A549 (cell line): ENCODE measurements around the gene ZXDC. TPM values are rescaled to one million over a fixed set of nuclear protein-coding genes. Genes with fewer than 3 reads are reported as not detected.

Experiments
- ATAC-seq, 2 experiments: fragments of 200-7000 bp in 1 of 2; fragments of >200 bp in 1 of 2; cut with Nextera tagmentation in 1 of 2; cut with Tn5 transposase in 1 of 2; 3 replicates each; pipeline versions ENCODE4 v1.8.0 to v1.9.1; 2018 to 2020; ENCODE audit warnings: mild to moderate bottlenecking in 1 of 2, moderate library complexity in 1 of 2
- CTCF ChIA-PET: fragments of 300-600 bp; sonication (Branson Sonifier 250); formaldehyde crosslinking; extraction: SDS; loops from one replicate; lab custom pipeline; 2021; ENCODE audit warnings: antibody characterized with exemption, inconsistent platforms; lab: Yijun Ruan, JAX
- POLR2A ChIA-PET: fragments of 350-600 bp; formaldehyde crosslinking; extraction: SDS; loops from one replicate; lab custom pipeline; 2021; ENCODE audit warnings: antibody characterized with exemption, inconsistent platforms; lab: Yijun Ruan, JAX
- DNase-seq, 2 experiments: peaks; one replicate each; pipeline versions ENCODE4 v3.0.0 to v3.0.0-alpha.2; 2011 to 2016; ENCODE audit warnings: low read depth in 1 of 2, low spot score in 1 of 2
- FAIRE-seq: peaks from 2 replicates; lab custom pipeline; 2011; peaks lifted over from hg19 to GRCh38; lab: Jason Lieb, UNC
- H3K27ac ChIP-seq, 2 experiments: fragments of >200 bp; sonication (Bioruptor Twin); formaldehyde crosslinking; 3 replicates each; pipeline ENCODE4 v1.5.1; 2016 to 2017
- H3K4me1 ChIP-seq: fragments of >200 bp; sonication (Bioruptor Twin); formaldehyde crosslinking; 3 replicates; pipeline ENCODE4 v1.6.1; 2016
- H3K4me2 ChIP-seq: fragments of >200 bp; sonication (Bioruptor Twin); formaldehyde crosslinking; 3 replicates; pipeline ENCODE4 v1.6.1; 2016
- H3K4me3 ChIP-seq: fragments of >200 bp; sonication (Bioruptor Twin); formaldehyde crosslinking; 3 replicates; pipeline ENCODE4 v1.5.1; 2016
- H3K9me3 ChIP-seq: fragments of >200 bp; sonication (Bioruptor Twin); formaldehyde crosslinking; 3 replicates; pipeline ENCODE4 v1.6.1; 2016
- BCL3 ChIP-seq: fragments of >200 bp; sonication (Bioruptor Twin); formaldehyde crosslinking; IDR thresholded peaks from 3 replicates; pipeline ENCODE4 v1.6.1; 2016
- BHLHE40 ChIP-seq: IDR thresholded peaks from 2 replicates; pipeline ENCODE4 v1.6.1; 2012; ENCODE audit warnings: low read depth, low read length, inconsistent platforms
- CEBPB ChIP-seq, 2 experiments: fragments of >200 bp in 1 of 2; sonication (Bioruptor Twin) in 1 of 2; formaldehyde crosslinking in 1 of 2; IDR thresholded peaks; 2 replicates each; pipeline ENCODE4 v1.6.1; 2012 to 2016
- CHD2 ChIP-seq: fragments of 150-350 bp; IDR thresholded peaks from 2 replicates; pipeline ENCODE4 v1.6.1; 2014; ENCODE audit warnings: low read length; ENCODE audit not compliant: partially characterized antibody
- E2F6 ChIP-seq: IDR thresholded peaks from 2 replicates; pipeline ENCODE4 v1.6.1; 2012; ENCODE audit warnings: low read depth, borderline replicate concordance
- EHF ChIP-seq: fragments of 250-450 bp; sonication (Bioruptor Pico); IDR thresholded peaks from 2 replicates; pipeline ENCODE4 v1.5.0; 2020; ENCODE audit warnings: mild to moderate bottlenecking
- ELK1 ChIP-seq: fragments of 150-350 bp; IDR thresholded peaks from 2 replicates; pipeline ENCODE4 v1.6.1; 2014; ENCODE audit warnings: low read depth, mild to moderate bottlenecking, low read length
- EP300 ChIP-seq, 2 experiments: fragments of >200 bp; sonication (Bioruptor Twin); formaldehyde crosslinking; IDR thresholded peaks; 2 replicates in 1 of 2; 3 replicates in 1 of 2; pipeline ENCODE4 v1.6.1; 2016 to 2017
- HEYL ChIP-seq: fragments of 250-450 bp; sonication (Bioruptor Pico); IDR thresholded peaks from 2 replicates; pipeline ENCODE4 v1.8.0; 2021; ENCODE audit warnings: mild to moderate bottlenecking, moderate library complexity
- HMGXB4 ChIP-seq: fragments of 250-450 bp; sonication (Bioruptor Pico); IDR thresholded peaks from 2 replicates; pipeline ENCODE4 v1.5.0; 2021; ENCODE audit warnings: mild to moderate bottlenecking, moderate library complexity, borderline replicate concordance
- JUNB ChIP-seq: fragments of >200 bp; sonication (Bioruptor Twin); formaldehyde crosslinking; IDR thresholded peaks from 2 replicates; pipeline ENCODE4 v1.6.1; 2016
- NFE2L2 ChIP-seq: fragments of 150-350 bp; conservative IDR thresholded peaks from 2 replicates; pipeline ENCODE4 v1.6.1; 2014; ENCODE audit warnings: low read length
- PHF8 ChIP-seq: fragments of 200-600 bp; sonication (generic); IDR thresholded peaks from 2 replicates; pipeline ENCODE4 v1.6.1; 2016; ENCODE audit warnings: low read depth, mild to moderate bottlenecking, antibody characterized with exemption, moderate library complexity, borderline replicate concordance
- POLR2A ChIP-seq: IDR thresholded peaks from 2 replicates; pipeline ENCODE4 v1.6.1; 2012; ENCODE audit warnings: mild to moderate bottlenecking, low read length
- RARB ChIP-seq: fragments of 250-450 bp; sonication (Bioruptor Pico); IDR thresholded peaks from 2 replicates; pipeline ENCODE4 v1.8.0; 2021; ENCODE audit warnings: mild to moderate bottlenecking, moderate library complexity
- RFX5 ChIP-seq: fragments of 450-650 bp; IDR thresholded peaks from 2 replicates; pipeline ENCODE4 v1.7.1; 2014; ENCODE audit warnings: antibody characterized with exemption, mild to moderate bottlenecking, moderate library complexity
- USF2 ChIP-seq: fragments of 450-650 bp; IDR thresholded peaks from 2 replicates; pipeline ENCODE4 v1.6.1; 2014; ENCODE audit warnings: antibody characterized with exemption
- ZSCAN20 ChIP-seq: fragments of 250-450 bp; sonication (Bioruptor Pico); IDR thresholded peaks from 2 replicates; pipeline ENCODE4 v1.8.0; 2022; ENCODE audit warnings: mild to moderate bottlenecking, moderate library complexity
- WGBS: methylation state at CpG from one replicate; pipeline ENCODE4 v1.1.6; 2017; ENCODE audit errors: missing lambda C conversion rate; 5-methylcytosine and 5-hydroxymethylcytosine counted together
- polyA plus RNA-seq, 4 experiments: library from polyadenylated mRNA; depleted of rRNA in 3 of 4; stranded (reverse); fragments of >200 nt; fragmentation: RNase III in 1 of 4; extraction: RNeasy Plus Mini Kit Qiagen cat#74134 plus additional on column Dnase treatment in 1 of 4; gene quantifications; 2 replicates in 3 of 4; 3 replicates in 1 of 4; pipeline ENCODE4 v1.2.3, GENCODE V29; 2011 to 2017

ZXDC gene
- polyA plus RNA-seq, 2 of the 4 experiments (the other 2 are of a cell fraction) = 6.0 to 8.5 TPM

- no peak for TF ChIP-seq JUNB
- no peak for TF ChIP-seq USF2
- TF ChIP-seq, all 56 proteins: peak for 0
Measured at GRCh38 chr3:126447456-126448106, 28.1 kb downstream of the ZXDC start (continued).

GRCh38 chr3:126446791-126447190, 28.9 kb downstream of the ZXDC start:
- CTCF ChIA-PET = interaction anchor here (1.3 kb wide), 1 partner anchor 9 kb away, joined by 4 read pairs; no protein-coding TSS in a partner anchor
- DNase-seq (no peak), ATAC-seq (no peak)
- H3K4me2 ChIP-seq = no peak overlapping the region
- H3K27ac ChIP-seq = no peak overlapping the region
- 94% methylated on average over 2 of the region's 2 CpGs for WGBS
- H3K9me3 ChIP-seq = no peaks in the 10 kb centered on the region
- no peak for TF ChIP-seq ZSCAN20 (CRISPR knock-in tag)
- TF ChIP-seq, all 56 proteins: peak for 0
- POLR2A ChIA-PET = no interaction called here
- H3K4me3 ChIP-seq = no peak overlapping the region
- H3K4me1 ChIP-seq = no peaks in the 10 kb centered on the region
- no peak for FAIRE-seq

GRCh38 chr3:126446301-126446700, 29.4 kb downstream of the ZXDC start:
- H3K4me3 ChIP-seq = no peak overlapping the region
- H3K27ac ChIP-seq = no peak overlapping the region
- no peak for FAIRE-seq
- POLR2A ChIA-PET = no interaction called here
- no peaks in the 10 kb centered on the region for H3K9me3 ChIP-seq
- 92% methylated on average over 7 of the region's 8 CpGs for WGBS
- no peak for ATAC-seq
- no peak for DNase-seq
- H3K4me1 ChIP-seq = no peaks in the 10 kb centered on the region
- TF ChIP-seq CHD2 (no peak), NFE2L2 (no peak), PHF8 (no peak), E2F6 (no peak), RFX5 (no peak), EHF (CRISPR knock-in tag) (no peak), BHLHE40 (no peak), CEBPB (IDR thresholded peaks at IDR 0.05) (no peak), EP300 (IDR thresholded peaks at IDR 0.05) (no peak), ELK1 (no peak), BCL3 (no peak), HMGXB4 (CRISPR knock-in tag) (no peak), POLR2A (no peak), RARB (CRISPR knock-in tag) (no peak), HEYL (CRISPR knock-in tag) (no peak)
- CTCF ChIA-PET = no interaction called here
- no peak overlapping the region for H3K4me2 ChIP-seq
